Fibroblast of lung (primary cell): ENCODE results near the gene NRXN2. TPM values are rescaled to one million over a fixed set of nuclear protein-coding genes. Genes with fewer than 3 reads are reported as not detected.
"Not testable (repeated sequence)": the region's sequence is repeated elsewhere in the genome, so short reads cannot be mapped to it uniquely, and the experiment has no call there.

Experiments
- DNase-seq, 2 donors: peaks; one replicate each; pipeline versions ENCODE4 v3.0.0 to v3.0.0-alpha.2; 2010; ENCODE audit warnings: low read depth in 2 of 2
- H2AFZ ChIP-seq: 2 replicates; pipeline ENCODE4 v1.5.1; 2012; ENCODE audit warnings: low read length, control low read depth, inconsistent platforms
- H3K27ac ChIP-seq: 2 replicates; pipeline ENCODE4 v1.5.1; 2011; ENCODE audit warnings: low read length, control low read depth; ENCODE audit not compliant: insufficient read depth
- H3K27me3 ChIP-seq: 2 replicates; pipeline ENCODE4 v1.5.1; 2011; ENCODE audit warnings: mild to moderate bottlenecking, low read length; ENCODE audit not compliant: control insufficient read depth, insufficient read depth
- H3K36me3 ChIP-seq: 2 replicates; pipeline ENCODE4 v1.5.1; 2011; ENCODE audit warnings: low read length; ENCODE audit not compliant: control insufficient read depth, insufficient read depth
- H3K4me1 ChIP-seq: 2 replicates; pipeline ENCODE4 v1.5.1; 2011; ENCODE audit warnings: low read length; ENCODE audit not compliant: control insufficient read depth, insufficient read depth; ENCODE audit errors: extremely low read depth
- H3K4me2 ChIP-seq: 2 replicates; pipeline ENCODE4 v1.5.1; 2011; ENCODE audit warnings: low read length, control low read depth; ENCODE audit not compliant: insufficient read depth; ENCODE audit errors: extremely low read depth
- H3K4me3 ChIP-seq, 4 experiments: fragments of 200-600 bp in 1 of 4; sonication (generic) in 1 of 4; replicated peaks in 1 of 4; 2 replicates each; pipeline ENCODE4 v1.5.1; 2011 to 2016; ENCODE audit warnings: low read length in 4 of 4, low read depth in 3 of 4, mild to moderate bottlenecking in 3 of 4, control low read depth in 2 of 4, inconsistent platforms in 1 of 4, mixed read lengths in 1 of 4; ENCODE audit not compliant: insufficient read depth in 1 of 4; ENCODE audit errors: control extremely low read depth in 1 of 4
- H3K79me2 ChIP-seq: 2 replicates; pipeline ENCODE4 v1.5.1; 2012; ENCODE audit warnings: mild to moderate bottlenecking, low read length, inconsistent platforms; ENCODE audit not compliant: control insufficient read depth, insufficient read depth
- H3K9ac ChIP-seq: 2 replicates; pipeline ENCODE4 v1.5.1; 2011; ENCODE audit warnings: mild to moderate bottlenecking, low read length, control low read depth; ENCODE audit not compliant: insufficient read depth
- H3K9me3 ChIP-seq: 2 replicates; pipeline ENCODE4 v1.5.1; 2012; ENCODE audit warnings: low read depth, low read length; ENCODE audit not compliant: control insufficient read depth, insufficient read depth
- H4K20me1 ChIP-seq: 2 replicates; pipeline ENCODE4 v1.5.1; 2011; ENCODE audit warnings: low read length; ENCODE audit not compliant: control insufficient read depth, insufficient read depth; ENCODE audit errors: extremely low read depth
- EZH2 ChIP-seq: IDR thresholded peaks from 2 replicates; pipeline ENCODE4 v1.5.1; 2012; ENCODE audit warnings: low read length, control low read depth, mild to moderate bottlenecking; ENCODE audit errors: missing control alignments
- polyA plus RNA-seq, 2 donors: library from polyadenylated mRNA; depleted of rRNA in 1 of 2; stranded (reverse) in 1 of 2; unstranded in 1 of 2; fragments of >200 nt; gene quantifications; 2 replicates each; pipeline ENCODE4 v1.2.1, GENCODE V29; 2011 to 2012; ENCODE audit warnings: missing spikeins in 1 of 2
- total RNA-seq: library from RNA; depleted of rRNA; stranded (reverse); fragments of >200 nt; gene quantifications from 2 replicates; pipeline ENCODE4 v1.2.1, GENCODE V29; 2014
- TF ChIP-seq, protein P1 (sequence below), 2 donors: IDR thresholded peaks in 1 of 2; conservative IDR thresholded peaks in 1 of 2; 1 replicate in 1 of 2; 2 replicates in 1 of 2; pipeline ENCODE4 v1.5.1; 2011 to 2012; ENCODE audit warnings: low read length in 2 of 2, control low read depth in 1 of 2, inconsistent platforms in 1 of 2, low read depth in 1 of 2, mild to moderate bottlenecking in 1 of 2

NRXN2 gene
- total and polyA plus RNA-seq, 2 donors (not counting 1 experiment from before 2014, with no cell fraction given) = under 0.01 to 0.75 TPM

DNA sequence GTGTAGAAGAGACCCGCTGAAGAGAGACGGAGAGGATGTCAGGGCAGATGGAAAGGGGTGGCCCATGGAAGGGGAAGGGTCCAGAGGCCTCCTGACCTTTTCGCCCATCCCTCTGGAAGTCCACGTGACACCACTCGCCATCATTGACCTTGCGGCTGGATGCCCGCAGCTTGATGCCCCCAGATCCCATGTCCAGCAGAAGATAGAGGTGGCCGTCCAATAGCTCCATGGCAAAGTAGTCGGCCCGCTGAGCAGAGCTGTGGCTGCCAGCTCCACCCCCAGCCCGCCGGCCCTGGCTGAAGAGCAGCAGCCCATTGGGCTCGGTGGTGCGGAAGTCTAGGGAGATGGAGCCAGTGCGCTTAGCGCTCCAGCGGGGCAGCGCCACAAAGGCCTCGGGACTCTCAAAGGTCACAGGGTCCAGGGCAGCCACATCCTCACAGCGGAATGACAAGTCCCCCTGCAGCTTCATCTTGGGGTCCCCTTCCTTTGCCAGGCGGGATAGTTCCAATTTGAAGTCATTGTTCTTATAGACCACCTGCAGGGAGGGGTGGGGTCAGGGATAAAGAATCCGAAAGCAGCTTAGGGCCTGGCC is 55.7 kb downstream of the NRXN2 start:
- Histone ChIP-seq H3K27me3 (peaks cover 14% of the 10 kb centered on the region), H3K79me2 (no peaks in the 10 kb centered on the region), H3K9ac (no peak overlapping the region), H3K4me1 (no peaks in the 10 kb centered on the region), H3K4me3 (no peak overlapping the region), H2AFZ (no peak overlapping the region), H4K20me1 (no peaks in the 10 kb centered on the region), H3K36me3 (no peaks in the 10 kb centered on the region), H3K27ac (no peak overlapping the region), H3K4me2 (no peak overlapping the region), H3K9me3 (no peaks in the 10 kb centered on the region)
- no peak for DNase-seq
- TF ChIP-seq, protein P1, sequence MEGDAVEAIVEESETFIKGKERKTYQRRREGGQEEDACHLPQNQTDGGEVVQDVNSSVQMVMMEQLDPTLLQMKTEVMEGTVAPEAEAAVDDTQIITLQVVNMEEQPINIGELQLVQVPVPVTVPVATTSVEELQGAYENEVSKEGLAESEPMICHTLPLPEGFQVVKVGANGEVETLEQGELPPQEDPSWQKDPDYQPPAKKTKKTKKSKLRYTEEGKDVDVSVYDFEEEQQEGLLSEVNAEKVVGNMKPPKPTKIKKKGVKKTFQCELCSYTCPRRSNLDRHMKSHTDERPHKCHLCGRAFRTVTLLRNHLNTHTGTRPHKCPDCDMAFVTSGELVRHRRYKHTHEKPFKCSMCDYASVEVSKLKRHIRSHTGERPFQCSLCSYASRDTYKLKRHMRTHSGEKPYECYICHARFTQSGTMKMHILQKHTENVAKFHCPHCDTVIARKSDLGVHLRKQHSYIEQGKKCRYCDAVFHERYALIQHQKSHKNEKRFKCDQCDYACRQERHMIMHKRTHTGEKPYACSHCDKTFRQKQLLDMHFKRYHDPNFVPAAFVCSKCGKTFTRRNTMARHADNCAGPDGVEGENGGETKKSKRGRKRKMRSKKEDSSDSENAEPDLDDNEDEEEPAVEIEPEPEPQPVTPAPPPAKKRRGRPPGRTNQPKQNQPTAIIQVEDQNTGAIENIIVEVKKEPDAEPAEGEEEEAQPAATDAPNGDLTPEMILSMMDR (conservative IDR thresholded peaks at IDR 0.05 in 1 of 2, IDR thresholded peaks at IDR 0.05 in 1 of 2; ENCODE audit: low read depth in 1 of 2, low read length in 2 of 2) = no peak
- no peak for TF ChIP-seq EZH2

DNA sequence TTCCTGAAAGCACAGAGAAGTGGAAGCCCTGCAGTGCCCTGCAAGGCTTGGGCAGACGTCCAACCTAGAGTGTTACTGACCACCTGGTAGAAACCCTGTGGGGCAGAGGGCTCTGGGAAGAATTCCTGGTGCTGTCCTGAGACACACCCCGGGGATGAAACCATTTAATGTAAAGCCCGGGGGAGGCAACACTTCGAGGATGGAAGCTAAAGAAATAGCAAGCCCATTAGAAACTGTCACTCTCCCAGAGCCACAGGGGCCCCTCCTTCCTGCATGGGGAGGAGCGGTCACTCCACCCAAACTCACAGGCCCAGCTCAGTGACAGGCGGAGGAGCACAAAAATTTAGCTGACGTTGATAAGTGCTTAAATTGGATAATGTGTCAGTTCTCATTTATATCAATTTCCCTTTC is 57.6 kb downstream of the NRXN2 start:
- Histone ChIP-seq H3K79me2 (no peaks in the 10 kb centered on the region), H3K4me2 (no peak overlapping the region), H3K9me3 (no peaks in the 10 kb centered on the region), H3K36me3 (no peaks in the 10 kb centered on the region), H2AFZ (no peak overlapping the region), H3K27ac (no peak overlapping the region), H3K9ac (no peak overlapping the region), H3K4me1 (peaks cover 10% of the 10 kb centered on the region), H3K27me3 (peaks cover 6% of the 10 kb centered on the region), H4K20me1 (no peaks in the 10 kb centered on the region), H3K4me3 (no peak overlapping the region)
- TF ChIP-seq, protein P1 (conservative IDR thresholded peaks at IDR 0.05 in 1 of 2, IDR thresholded peaks at IDR 0.05 in 1 of 2; ENCODE audit: low read depth in 1 of 2, low read length in 2 of 2) = no peak
- TF ChIP-seq EZH2 = no peak
- no peak for DNase-seq

DNA sequence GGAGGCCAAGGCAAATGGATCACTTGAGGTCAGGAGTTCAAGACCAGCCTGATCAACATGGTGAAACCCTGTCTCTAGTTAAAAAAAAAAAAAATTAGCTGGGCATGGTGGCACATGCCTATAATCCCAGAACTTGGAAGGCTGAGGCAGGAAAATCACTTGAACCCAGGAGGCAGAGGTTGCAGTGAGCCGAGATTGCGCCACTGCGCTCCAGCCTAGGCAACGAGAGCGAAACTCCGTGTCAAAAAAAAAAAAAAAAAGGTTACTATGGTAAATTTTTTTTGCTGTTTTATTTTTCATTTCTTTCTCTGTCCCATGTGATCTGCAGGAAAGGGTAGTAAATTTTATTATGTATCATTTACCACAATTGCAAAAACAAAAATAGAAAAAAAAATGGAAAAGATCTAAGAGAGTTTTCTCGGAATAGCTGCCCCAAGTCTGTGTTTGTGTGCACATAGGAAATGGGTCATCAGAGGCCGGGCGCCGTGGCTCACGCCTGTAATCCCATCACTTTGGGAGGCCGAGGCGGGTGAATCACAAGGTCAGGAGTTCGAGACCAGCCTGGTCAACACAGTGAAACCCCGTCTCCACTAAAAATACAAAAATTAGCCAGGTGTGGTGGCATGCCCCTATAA is 58.6 kb downstream of the NRXN2 start:
- not testable (repeated sequence) for H3K79me2 ChIP-seq, DNase-seq

More for the DNA sequence above, 58.6 kb downstream of the NRXN2 start:
- H3K4me1 ChIP-seq = peaks cover 20% of the 10 kb centered on the region
- not testable (repeated sequence) for H3K27me3 ChIP-seq, H3K4me2 ChIP-seq, H2AFZ ChIP-seq, H3K9ac ChIP-seq, H4K20me1 ChIP-seq, H3K4me3 ChIP-seq, H3K9me3 ChIP-seq, H3K36me3 ChIP-seq, H3K27ac ChIP-seq
